Heart right ventricle (tissue), 16 donors: ENCODE results near the gene DNAH6. TPM values are rescaled to one million over a fixed set of nuclear protein-coding genes. Genes with fewer than 3 reads are reported as not detected.

Source experiments
- ATAC-seq, 8 donors: fragments of 200-7000 bp; cut with Tn5 transposase; one replicate each; pipeline ENCODE4 v1.9.1; 2020; ENCODE audit warnings: mild to moderate bottlenecking in 8 of 8, moderate library complexity in 8 of 8, moderate number of reproducible peaks in 1 of 8
- DNase-seq, 2 donors: peaks; one replicate each; pipeline ENCODE4 v3.0.0-alpha.2; 2020
- H3K27ac ChIP-seq, 10 donors: fragments of 200-600 bp; sonication (generic) in 2 of 10; one replicate each; pipeline versions ENCODE4 v1.5.0 to v1.8.0; 2020 to 2022; ENCODE audit warnings: mild to moderate bottlenecking in 3 of 10
- H3K27me3 ChIP-seq, 7 donors: fragments of 200-600 bp; one replicate each; pipeline ENCODE4 v1.8.0; 2021 to 2022; ENCODE audit warnings: mild to moderate bottlenecking in 2 of 7
- H3K36me3 ChIP-seq, 9 donors: fragments of 200-600 bp; sonication (generic) in 1 of 9; one replicate each; pipeline versions ENCODE4 v1.5.0 to v1.8.0; 2020 to 2022; ENCODE audit warnings: mild to moderate bottlenecking in 2 of 9
- H3K4me1 ChIP-seq, 9 donors: fragments of 200-600 bp; sonication (generic) in 1 of 9; one replicate each; pipeline versions ENCODE4 v1.5.0 to v1.8.0; 2020 to 2022; ENCODE audit warnings: mild to moderate bottlenecking in 4 of 9
- H3K4me3 ChIP-seq, 10 donors: fragments of 200-600 bp; sonication (generic) in 2 of 10; one replicate each; pipeline versions ENCODE4 v1.5.0 to v1.8.0; 2020 to 2022; ENCODE audit warnings: mild to moderate bottlenecking in 7 of 10, moderate library complexity in 2 of 10
- H3K9me3 ChIP-seq, 11 donors: fragments of 200-600 bp in 10 of 11; sonication (generic) in 2 of 11; one replicate each; pipeline versions ENCODE4 v1.5.0 to v1.8.0; 2013 to 2022; ENCODE audit warnings: mild to moderate bottlenecking in 2 of 11, control low read depth in 1 of 11, moderate library complexity in 1 of 11
- CTCF ChIP-seq, 9 donors: fragments of 200-600 bp; sonication (generic) in 2 of 9; IDR thresholded peaks; one replicate each; pipeline versions ENCODE4 v1.5.0 to v1.8.0; 2021 to 2022; ENCODE audit warnings: antibody characterized with exemption in 9 of 9, mild to moderate bottlenecking in 5 of 9, moderate library complexity in 1 of 9
- WGBS, 2 donors: extraction: QIAGEN DNeasy Blood & Tissue Kit; methylation state at CpG; one replicate each; pipeline ENCODE4 v1.1.7; 2013; ENCODE audit warnings: inconsistent platforms in 1 of 2; 5-methylcytosine and 5-hydroxymethylcytosine counted together
- intact Hi-C, 10 donors: fragments of 100-400 bp; cut with DNase I; formaldehyde crosslinking; loops; one replicate each; pipeline versions ENCODE4 v1.11.1 to v1.14.2; 2022
- polyA plus RNA-seq, 2 donors: library from polyadenylated mRNA; stranded (reverse); fragments of 200-250 nt; gene quantifications; one replicate each; pipeline ENCODE4 v1.2.3, GENCODE V29; 2013
- total RNA-seq, 10 donors: library from RNA; stranded (reverse); fragmentation: NEBNext Ultra II Directional in 3 of 10; extraction: Animal tissue kit (Norgen Biotek cat#: 25700) in 3 of 10; gene quantifications; one replicate each; pipeline versions ENCODE4 v1.2.1 to v1.2.4, GENCODE V29; 2021 to 2023
- donor health status: Arrhythmogenic right ventricular cardiomyopathy.
- donor health status: ischemic (EF 13 %, LVEDD 7.1; RV severe dilation, severe dysfunction).
- donor health status: healthy with polysubstance abuse.
- donor health status: DM: no; HTN: yes; CAD: no.
- donor health status: DM: no; HTN: no; CAD: no.
- donor health status: ischemic (EF 25% LVEDD 6.9; RV normal size, moderate dysfunction).
- donor health status: ischemic (EF 25% LVEDD 5.7; RV mildly dilated, moderate dysfunction).
- donor health status: healthy.
- donor health status: DM: yes; HTN: yes; CAD: no.
- donor health status: Ischemic cardiomyopathy.
- donor health status: ischemic (EF 35%, LVEDD 5.7; RV mildly dilated, moderate dysfunction).
- donor health status: nonischemic (EF 11% LVEDD 7.7; RV severe dilation, severe dysfunction).
- donor health status: DM: yes; HTN: yes; CAD: no.
- donor health status: PGD.
- donor health status: ischemic (EF 29% LVEDD 5.4; RV normal size, mild dysfunction).
- donor health status: nonischemic (EF 23%, LVEDD 6.1; RV moderate dilation, normal function).

The DNAH6 gene
- total and polyA plus RNA-seq, 12 donors = 0.03 to 0.49 (median 0.23) TPM; not detected in 1

- H3K36me3 ChIP-seq = no peaks in the 10 kb centered on the region
- DNase-seq (no peak), ATAC-seq (peak in 1 of 8 donors; percentile 25)
- no peaks in the 10 kb centered on the region for H3K27me3 ChIP-seq
- H3K4me3 ChIP-seq = no peak overlapping the region
- H3K27ac ChIP-seq = peak overlapping the region in 1 of 10 donors; percentile 18
- peaks cover 0 to 10% (median 0%) of the 10 kb centered on the region in 9 donors for H3K4me1 ChIP-seq
- TF ChIP-seq CTCF (IDR thresholded peaks at IDR 0.05) = no peak
- no peaks in the 10 kb centered on the region for H3K9me3 ChIP-seq
- intact Hi-C loops = no loop called here
- WGBS, 2 donors = 35 to 48% methylated on average over 5 of the region's 5 CpGs
These were observed 170.6 kb downstream of the DNAH6 start for GRCh38 chr2:84686783-84687476.

- DNase-seq (no peak), ATAC-seq (no peak)
- Histone ChIP-seq H3K9me3 (no peaks in the 10 kb centered on the region), H3K4me1 (peaks cover 0 to 10% (median 0%) of the 10 kb centered on the region in 9 donors), H3K27me3 (no peaks in the 10 kb centered on the region), H3K36me3 (no peaks in the 10 kb centered on the region), H3K27ac (no peak overlapping the region), H3K4me3 (no peak overlapping the region)
- intact Hi-C loops = no loop called here
- 74 to 78% methylated on average over 10 of the region's 10 CpGs for WGBS, 2 donors
- no peak for TF ChIP-seq CTCF (IDR thresholded peaks at IDR 0.05)
These were observed 171.3 kb downstream of the DNAH6 start for GRCh38 chr2:84687498-84688149.

GRCh38 chr2:84690225-84690624 is 173.9 kb downstream of the DNAH6 start:
- no peak for TF ChIP-seq CTCF (IDR thresholded peaks at IDR 0.05)
- Histone ChIP-seq H3K27ac (no peak overlapping the region), H3K36me3 (no peaks in the 10 kb centered on the region), H3K4me1 (peaks cover 0 to 10% (median 0%) of the 10 kb centered on the region in 9 donors), H3K27me3 (no peaks in the 10 kb centered on the region), H3K9me3 (no peaks in the 10 kb centered on the region), H3K4me3 (no peak overlapping the region)
- WGBS, 2 donors = 79% methylated on average over 3 of the region's 3 CpGs
- ATAC-seq = no peak
- intact Hi-C loops = no loop called here
- DNase-seq = no peak

GRCh38 chr2:84694088-84694622 is 177.9 kb downstream of the DNAH6 start:
- no peak for TF ChIP-seq CTCF (IDR thresholded peaks at IDR 0.05)
- H3K36me3 ChIP-seq = no peaks in the 10 kb centered on the region
- no peak for DNase-seq
- WGBS, 2 donors = 63 to 76% methylated on average over 6 of the region's 6 CpGs
- H3K4me3 ChIP-seq = no peak overlapping the region
- no peak for ATAC-seq
- no peaks in the 10 kb centered on the region for H3K9me3 ChIP-seq
- no peaks in the 10 kb centered on the region for H3K27me3 ChIP-seq
- intact Hi-C loops = no loop called here
- peak overlapping the region in 1 of 10 donors; percentile 9 for H3K27ac ChIP-seq
- no peaks in the 10 kb centered on the region for H3K4me1 ChIP-seq
